Stimulated activated naive B cell treated with anti-CD40 and anti-IgM and Interleukin-4, amounts not matched to agents 10 μg/mL and 1 μg/mL and 100 μg/mL, for 72 hours (primary cell): ENCODE data around the gene TMEM120A.
A peak's percentile ranks its signal among the peaks of the same experiment; 100 is the strongest.

ENCODE experiments used
- ATAC-seq, 2 donors: fragments of 150-1000 bp; cut with Tn5 transposase; replicated peaks; 2 replicates each; pipeline ENCODE4 v1.10.0; 2021; ENCODE audit warnings: moderate library complexity in 1 of 2
- DNase-seq: peaks from one replicate; pipeline ENCODE4 v3.0.0; 2021
- H3K27ac Mint-ChIP-seq: one replicate; pipeline ENCODE4 v1.8.0; 2022; ENCODE audit warnings: mild to moderate bottlenecking, mixed read lengths
- H3K27me3 Mint-ChIP-seq, 2 donors: one replicate each; pipeline ENCODE4 v1.8.0; 2022; ENCODE audit warnings: mixed read lengths in 2 of 2
- H3K36me3 Mint-ChIP-seq, 2 donors: one replicate each; pipeline ENCODE4 v1.8.0; 2022; ENCODE audit warnings: mixed read lengths in 2 of 2, mild to moderate bottlenecking in 1 of 2
- H3K4me1 Mint-ChIP-seq, 2 donors: one replicate each; pipeline ENCODE4 v1.8.0; 2022; ENCODE audit warnings: mixed read lengths in 2 of 2, mild to moderate bottlenecking in 1 of 2
- H3K4me3 Mint-ChIP-seq, 2 donors: one replicate each; pipeline ENCODE4 v1.8.0; 2022; ENCODE audit warnings: mild to moderate bottlenecking in 2 of 2, mixed read lengths in 2 of 2, moderate library complexity in 1 of 2
- H3K9me3 Mint-ChIP-seq, 2 donors: one replicate each; pipeline ENCODE4 v1.8.0; 2022; ENCODE audit warnings: mixed read lengths in 2 of 2, mild to moderate bottlenecking in 1 of 2

Gene TMEM120A

DNA sequence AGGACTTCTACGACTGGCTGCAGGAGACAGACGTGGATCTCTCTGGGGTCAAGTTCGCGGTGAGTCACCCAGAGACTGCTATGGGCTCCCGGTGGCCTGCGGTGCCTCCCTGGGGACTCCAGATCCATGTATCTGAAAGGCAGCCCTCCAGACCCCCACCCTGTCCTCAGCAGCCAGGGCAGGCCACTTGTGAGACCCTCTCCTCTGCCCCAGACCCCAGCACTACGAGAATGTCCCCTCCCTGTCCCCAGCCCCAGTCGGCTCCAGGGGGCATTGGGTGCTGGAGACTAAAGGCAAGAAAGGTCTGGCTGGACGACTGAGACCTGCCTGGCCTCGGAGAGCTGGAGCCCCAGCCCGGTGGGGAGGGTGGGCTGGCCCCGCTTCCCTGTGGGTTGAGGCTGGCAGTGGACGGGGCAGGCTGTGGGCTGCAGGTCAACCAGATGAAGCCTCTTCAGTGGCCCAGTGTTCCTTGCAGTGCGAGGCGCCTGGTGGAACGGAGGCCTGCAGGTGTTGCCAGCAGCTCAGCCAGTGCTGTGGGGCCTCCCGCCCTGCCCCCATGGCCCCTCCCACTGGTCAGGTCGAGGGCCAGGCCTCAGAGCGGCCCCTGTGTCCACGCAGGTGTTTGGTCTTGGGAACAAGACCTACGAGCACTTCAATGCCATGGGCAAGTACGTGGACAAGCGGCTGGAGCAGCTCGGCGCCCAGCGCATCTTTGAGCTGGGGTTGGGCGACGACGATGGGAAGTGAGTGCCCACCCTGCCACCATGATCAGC is 13.8 kb downstream of the TMEM120A start:
- Mint-ChIP-seq H3K36me3 (peaks cover 29 to 37% of the 10 kb centered on the region in 2 donors), H3K4me3 (peak overlapping the region in 1 of 2 donors; percentile 23), H3K27ac (peak overlapping the region; percentile 47), H3K4me1 (no peaks in the 10 kb centered on the region), H3K9me3 (no peaks in the 10 kb centered on the region), H3K27me3 (no peaks in the 10 kb centered on the region)
- no peak for DNase-seq
- no peak for ATAC-seq

DNA sequence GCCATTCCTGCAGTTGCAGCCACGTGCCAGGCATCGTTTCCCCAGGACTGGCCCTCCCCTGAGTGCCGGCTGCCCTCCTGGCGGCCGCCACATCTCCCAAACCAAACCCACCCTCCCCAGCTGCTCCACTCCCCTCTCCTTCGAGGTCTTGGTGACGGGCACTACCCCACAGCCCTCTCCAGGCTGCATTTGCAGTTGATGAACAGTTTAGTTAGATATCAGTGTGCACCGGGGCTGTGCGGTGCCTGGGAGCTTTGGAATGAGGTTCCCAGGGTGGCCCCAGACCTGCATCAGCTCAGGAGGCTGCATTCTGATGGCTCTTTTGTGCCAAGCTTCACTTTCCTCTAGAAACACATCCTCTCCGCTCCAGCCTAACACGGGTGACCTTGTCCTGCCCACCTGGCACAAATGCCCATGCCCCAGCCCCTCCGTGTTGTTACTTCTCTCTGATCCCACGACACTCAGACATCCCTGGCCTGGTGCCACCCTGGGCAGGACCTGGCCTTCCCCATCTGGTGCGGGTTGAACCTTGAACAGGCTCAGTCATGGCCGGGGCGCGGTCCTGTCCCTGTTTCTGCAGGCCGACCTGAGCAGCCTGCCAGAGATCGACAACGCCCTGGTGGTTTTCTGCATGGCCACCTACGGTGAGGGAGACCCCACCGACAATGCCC is 14.5 kb downstream of the TMEM120A start:
- Mint-ChIP-seq H3K4me3 (peak overlapping the region in 1 of 2 donors; percentile 23), H3K4me1 (no peaks in the 10 kb centered on the region), H3K36me3 (peaks cover 24 to 30% of the 10 kb centered on the region in 2 donors), H3K27me3 (no peaks in the 10 kb centered on the region), H3K9me3 (no peaks in the 10 kb centered on the region), H3K27ac (no peak overlapping the region)
- no peak for DNase-seq
- ATAC-seq = no peak

DNA sequence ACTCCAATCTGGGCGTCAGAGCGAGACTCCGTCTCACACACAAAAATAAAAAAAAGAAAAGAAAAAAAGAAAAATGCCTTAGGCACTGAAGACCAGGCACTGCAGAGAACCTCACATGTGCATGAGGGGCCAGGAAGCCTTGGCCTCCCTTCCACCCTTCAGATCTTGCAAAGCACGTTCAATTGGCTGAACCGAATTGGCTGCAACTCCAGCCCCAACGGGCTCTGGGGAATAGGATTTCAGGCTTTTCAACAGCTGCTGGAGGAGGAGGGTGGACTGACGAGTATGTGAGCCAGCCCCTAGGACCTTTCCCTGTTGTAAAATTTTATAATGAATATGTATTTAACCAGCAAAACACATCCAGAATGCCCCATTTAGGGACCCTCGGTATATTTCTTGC is 16.7 kb downstream of the TMEM120A start:
- no peaks in the 10 kb centered on the region for H3K9me3 Mint-ChIP-seq

DNA sequence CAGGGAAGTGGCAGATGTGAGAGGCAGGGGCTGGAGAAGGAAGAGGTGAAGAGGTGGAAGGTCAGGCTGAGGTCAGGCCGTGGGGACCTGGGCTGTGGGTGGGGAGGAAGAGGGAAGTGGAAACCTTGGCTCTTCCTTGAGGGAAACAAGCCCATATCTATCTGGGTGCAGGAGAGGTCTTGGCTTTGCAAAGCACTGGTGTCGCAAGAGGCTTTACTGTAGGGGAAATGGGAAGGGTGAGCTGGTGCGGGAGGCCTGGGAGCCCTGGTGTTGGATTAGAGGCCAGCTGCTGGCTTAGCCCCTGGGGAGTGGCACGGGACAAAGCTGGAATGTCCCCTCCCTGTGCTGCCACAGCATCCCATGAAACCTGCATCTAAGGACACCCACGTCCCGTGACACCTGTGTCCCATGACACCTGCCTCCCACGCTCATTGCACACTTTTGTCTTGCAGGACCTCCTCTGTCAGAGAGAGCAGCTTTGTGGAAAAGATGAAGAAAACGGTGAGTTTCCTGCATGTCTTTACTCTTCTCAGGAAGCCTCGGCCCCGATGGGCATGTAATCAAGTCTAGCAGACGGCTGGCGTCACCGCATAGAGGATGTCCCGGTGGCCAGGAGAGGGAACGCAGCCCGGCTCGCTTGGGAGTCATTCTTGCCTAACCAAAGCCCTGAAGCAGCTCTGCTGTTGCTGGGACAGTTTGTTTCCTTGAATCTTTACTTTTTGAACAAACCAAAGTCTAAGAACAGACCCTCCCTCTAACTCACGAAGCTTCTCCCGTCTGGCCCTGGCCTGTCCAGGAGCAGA is 22.2 kb downstream of the TMEM120A start:
- Mint-ChIP-seq H3K27me3 (no peaks in the 10 kb centered on the region), H3K36me3 (peaks cover 37 to 42% of the 10 kb centered on the region in 2 donors), H3K27ac (peak overlapping the region; percentile 37), H3K9me3 (no peaks in the 10 kb centered on the region), H3K4me1 (peaks cover 7 to 9% of the 10 kb centered on the region in 2 donors), H3K4me3 (no peak overlapping the region)
- ATAC-seq (peak in 1 of 2 donors; percentile 27), DNase-seq (no peak)

More for the DNA sequence above, 16.7 kb downstream of the TMEM120A start:
- no peaks in the 10 kb centered on the region for H3K27me3 Mint-ChIP-seq
- DNase-seq = no peak
- H3K36me3 Mint-ChIP-seq = peaks cover 28 to 32% of the 10 kb centered on the region in 2 donors
- no peak overlapping the region for H3K27ac Mint-ChIP-seq
- no peak overlapping the region for H3K4me3 Mint-ChIP-seq
- no peaks in the 10 kb centered on the region for H3K4me1 Mint-ChIP-seq
- ATAC-seq = no peak

GRCh38 chr7:75971309-75971960 is 23.0 kb downstream of the TMEM120A start:
- H3K4me3 Mint-ChIP-seq = no peak overlapping the region
- no peak for DNase-seq
- no peaks in the 10 kb centered on the region for H3K27me3 Mint-ChIP-seq
- H3K27ac Mint-ChIP-seq = no peak overlapping the region
- H3K9me3 Mint-ChIP-seq = no peaks in the 10 kb centered on the region
- peaks cover 34 to 46% of the 10 kb centered on the region in 2 donors for H3K36me3 Mint-ChIP-seq
- H3K4me1 Mint-ChIP-seq = peaks cover 7 to 9% of the 10 kb centered on the region in 2 donors
- ATAC-seq = no peak

- Mint-ChIP-seq H3K4me1 (peaks cover 7 to 9% of the 10 kb centered on the region in 2 donors), H3K27ac (no peak overlapping the region), H3K9me3 (no peaks in the 10 kb centered on the region), H3K36me3 (peaks cover 37 to 57% of the 10 kb centered on the region in 2 donors), H3K27me3 (no peaks in the 10 kb centered on the region), H3K4me3 (no peak overlapping the region)
- DNase-seq = no peak
- no peak for ATAC-seq
Measured at GRCh38 chr7:75969704-75970498, 24.5 kb downstream of the TMEM120A start.

DNA sequence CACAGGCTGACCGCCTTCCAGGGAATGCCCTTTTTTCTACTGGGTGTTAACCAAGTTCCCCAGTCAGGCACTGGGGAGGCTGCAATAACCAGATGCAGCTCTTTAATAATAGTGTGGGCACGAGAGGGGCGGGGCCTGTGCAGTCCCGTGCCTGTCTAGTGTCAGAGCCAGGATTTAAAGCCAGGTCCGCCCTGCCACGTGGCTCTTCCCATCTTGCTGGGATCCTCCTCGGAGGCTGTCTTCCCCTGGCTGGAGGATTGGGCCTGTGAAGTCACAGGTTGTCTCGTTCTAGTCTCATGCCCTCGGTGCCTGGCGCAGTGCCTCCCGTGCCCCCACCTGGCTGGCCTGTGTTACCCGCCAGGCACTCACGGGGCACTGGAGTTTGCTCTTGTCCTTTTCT is 25.2 kb downstream of the TMEM120A start:
- H3K4me3 Mint-ChIP-seq = no peak overlapping the region
- peaks cover 32 to 58% of the 10 kb centered on the region in 2 donors for H3K36me3 Mint-ChIP-seq
- peaks cover 7 to 9% of the 10 kb centered on the region in 2 donors for H3K4me1 Mint-ChIP-seq
- no peaks in the 10 kb centered on the region for H3K27me3 Mint-ChIP-seq
- ATAC-seq (no peak), DNase-seq (no peak)
- no peaks in the 10 kb centered on the region for H3K9me3 Mint-ChIP-seq
- H3K27ac Mint-ChIP-seq = peak overlapping the region; percentile 38

DNA sequence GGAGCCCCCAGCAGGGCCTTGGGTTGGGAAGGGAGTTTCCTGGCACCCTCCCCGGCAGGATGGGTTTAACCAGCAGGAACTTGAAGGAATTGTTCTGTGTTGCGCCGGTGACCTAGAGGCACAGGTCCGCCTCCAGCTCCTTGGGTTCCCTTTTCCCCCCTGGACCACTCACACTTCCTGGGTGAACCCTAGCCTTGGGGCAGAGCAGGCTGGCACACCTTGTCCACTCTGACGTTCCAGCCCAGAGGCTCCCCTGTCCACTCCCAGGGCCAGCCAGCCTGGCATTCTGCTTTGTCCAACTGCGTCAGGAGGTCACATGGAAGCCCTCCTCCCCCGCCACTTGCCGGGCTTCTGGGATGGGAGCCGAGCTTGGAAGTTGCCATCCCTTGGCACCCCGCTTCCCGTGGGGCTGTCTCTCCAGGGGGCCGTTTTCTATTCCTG is 25.8 kb downstream of the TMEM120A start:
- no peaks in the 10 kb centered on the region for H3K9me3 Mint-ChIP-seq
- no peak for ATAC-seq

GRCh38 chr7:75968012-75968411 is 26.4 kb downstream of the TMEM120A start:
- Mint-ChIP-seq H3K4me3 (no peak overlapping the region), H3K4me1 (peaks cover 9 to 12% of the 10 kb centered on the region in 2 donors), H3K27me3 (no peaks in the 10 kb centered on the region), H3K9me3 (no peaks in the 10 kb centered on the region), H3K36me3 (peaks cover 29 to 56% of the 10 kb centered on the region in 2 donors), H3K27ac (no peak overlapping the region)
- no peak for DNase-seq
- no peak for ATAC-seq

More for the DNA sequence above, 25.8 kb downstream of the TMEM120A start:
- H3K27me3 Mint-ChIP-seq = no peaks in the 10 kb centered on the region
- H3K27ac Mint-ChIP-seq = no peak overlapping the region
- H3K36me3 Mint-ChIP-seq = peaks cover 27 to 53% of the 10 kb centered on the region in 2 donors
- DNase-seq = no peak
- H3K4me1 Mint-ChIP-seq = peaks cover 8 to 9% of the 10 kb centered on the region in 2 donors
- no peak overlapping the region for H3K4me3 Mint-ChIP-seq

DNA sequence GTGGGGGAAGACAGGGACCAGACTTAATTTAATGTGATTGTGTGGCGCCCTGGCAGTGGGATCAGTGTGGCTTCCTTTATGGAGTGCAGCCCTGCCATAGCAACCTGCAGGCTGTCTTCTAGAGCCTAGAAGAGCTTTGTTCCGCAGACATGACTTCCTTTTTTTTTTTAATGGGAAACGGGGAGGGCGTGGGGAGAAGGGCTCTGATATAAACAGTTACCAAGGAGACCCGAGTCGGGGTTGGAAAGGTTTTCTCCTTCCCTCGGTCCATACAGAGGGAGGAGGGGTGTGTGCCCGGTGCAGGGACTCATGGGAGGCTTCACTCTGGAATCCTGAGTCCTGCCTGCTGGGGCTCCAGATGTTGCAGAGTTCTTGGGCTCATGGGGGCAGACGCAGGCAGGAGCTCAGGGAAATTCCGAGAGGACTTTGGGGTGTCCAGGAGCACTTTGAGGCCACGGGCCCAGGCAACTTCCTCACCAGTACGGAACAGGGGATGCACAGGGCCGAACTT is 26.9 kb downstream of the TMEM120A start:
- H3K9me3 Mint-ChIP-seq = no peaks in the 10 kb centered on the region
- no peak overlapping the region for H3K4me3 Mint-ChIP-seq
- no peaks in the 10 kb centered on the region for H3K27me3 Mint-ChIP-seq
- DNase-seq (no peak), ATAC-seq (no peak)
- H3K4me1 Mint-ChIP-seq = peaks cover 9 to 12% of the 10 kb centered on the region in 2 donors
- peaks cover 30 to 56% of the 10 kb centered on the region in 2 donors for H3K36me3 Mint-ChIP-seq
- no peak overlapping the region for H3K27ac Mint-ChIP-seq

GRCh38 chr7:75967055-75967454 is 27.3 kb downstream of the TMEM120A start:
- Mint-ChIP-seq H3K36me3 (peaks cover 26 to 54% of the 10 kb centered on the region in 2 donors), H3K4me3 (no peak overlapping the region), H3K9me3 (no peaks in the 10 kb centered on the region), H3K27me3 (no peaks in the 10 kb centered on the region), H3K4me1 (peaks cover 6 to 12% of the 10 kb centered on the region in 2 donors), H3K27ac (no peak overlapping the region)
- DNase-seq (no peak), ATAC-seq (no peak)

GRCh38 chr7:75966190-75966961 is 28.0 kb downstream of the TMEM120A start:
- Mint-ChIP-seq H3K9me3 (no peaks in the 10 kb centered on the region), H3K4me1 (peaks cover 0 to 8% of the 10 kb centered on the region in 2 donors), H3K36me3 (peaks cover 25 to 53% of the 10 kb centered on the region in 2 donors), H3K27me3 (no peaks in the 10 kb centered on the region), H3K27ac (no peak overlapping the region), H3K4me3 (no peak overlapping the region)
- DNase-seq = no peak
- ATAC-seq = no peak
